GM18868 (cell line): ENCODE data around the gene LPAR2.

Source experiments
- ATAC-seq: cut with Tn5 transposase; IDR thresholded peaks from one replicate; pipeline ENCODE4 v1.9.1; 2021; ENCODE audit warnings: mild to moderate bottlenecking, moderate library complexity; ENCODE audit not compliant: unreplicated experiment

Gene LPAR2

DNA sequence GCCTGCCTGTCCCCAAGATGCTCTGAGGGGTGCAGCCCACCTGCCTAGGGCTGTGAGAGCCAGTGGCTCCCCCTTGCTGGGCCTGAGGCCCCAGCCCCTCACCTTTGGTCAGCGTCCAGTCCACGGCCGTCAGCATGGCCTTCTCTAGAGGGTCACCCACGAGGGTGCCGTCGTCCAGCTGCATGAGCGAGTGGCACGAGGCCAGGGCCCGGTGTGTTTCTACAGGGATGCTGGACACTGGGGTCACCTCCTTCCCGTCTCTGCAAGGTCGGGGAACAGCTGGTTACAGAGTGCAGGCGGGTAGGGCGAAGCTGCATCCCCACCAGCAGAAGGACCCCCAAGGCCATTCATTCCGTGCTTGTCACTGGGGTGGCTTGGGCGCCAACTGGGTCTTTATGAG is 26.4 kb upstream of the LPAR2 start:
- ATAC-seq: no peak

DNA sequence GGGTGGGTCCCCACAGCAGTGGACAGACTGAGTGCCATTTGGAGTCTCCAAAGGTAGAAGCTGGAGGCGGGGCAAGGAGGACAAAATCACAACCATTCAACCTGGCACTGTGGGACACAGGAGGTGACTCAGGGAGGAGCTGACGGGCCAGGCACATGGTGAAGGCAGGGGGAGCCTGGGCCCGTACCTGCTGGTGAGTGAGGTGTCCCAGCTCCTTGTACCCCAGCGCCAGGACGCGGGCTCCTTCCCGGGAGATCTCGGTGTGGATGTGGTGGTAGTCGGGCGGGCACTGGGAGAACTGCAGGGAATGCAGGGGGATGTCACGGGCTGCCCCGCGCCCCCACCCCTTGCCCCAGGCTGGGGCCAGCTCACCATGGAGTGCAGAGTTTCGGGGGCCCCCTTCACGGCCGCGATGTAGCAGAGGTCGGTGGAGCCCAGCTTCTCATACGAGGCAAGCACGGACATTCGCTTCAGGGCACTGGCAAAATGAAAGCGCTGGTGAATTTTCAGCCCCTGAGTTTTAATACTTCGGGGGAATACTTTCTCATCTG is 25.7 kb upstream of the LPAR2 start:
- no peak for ATAC-seq

DNA sequence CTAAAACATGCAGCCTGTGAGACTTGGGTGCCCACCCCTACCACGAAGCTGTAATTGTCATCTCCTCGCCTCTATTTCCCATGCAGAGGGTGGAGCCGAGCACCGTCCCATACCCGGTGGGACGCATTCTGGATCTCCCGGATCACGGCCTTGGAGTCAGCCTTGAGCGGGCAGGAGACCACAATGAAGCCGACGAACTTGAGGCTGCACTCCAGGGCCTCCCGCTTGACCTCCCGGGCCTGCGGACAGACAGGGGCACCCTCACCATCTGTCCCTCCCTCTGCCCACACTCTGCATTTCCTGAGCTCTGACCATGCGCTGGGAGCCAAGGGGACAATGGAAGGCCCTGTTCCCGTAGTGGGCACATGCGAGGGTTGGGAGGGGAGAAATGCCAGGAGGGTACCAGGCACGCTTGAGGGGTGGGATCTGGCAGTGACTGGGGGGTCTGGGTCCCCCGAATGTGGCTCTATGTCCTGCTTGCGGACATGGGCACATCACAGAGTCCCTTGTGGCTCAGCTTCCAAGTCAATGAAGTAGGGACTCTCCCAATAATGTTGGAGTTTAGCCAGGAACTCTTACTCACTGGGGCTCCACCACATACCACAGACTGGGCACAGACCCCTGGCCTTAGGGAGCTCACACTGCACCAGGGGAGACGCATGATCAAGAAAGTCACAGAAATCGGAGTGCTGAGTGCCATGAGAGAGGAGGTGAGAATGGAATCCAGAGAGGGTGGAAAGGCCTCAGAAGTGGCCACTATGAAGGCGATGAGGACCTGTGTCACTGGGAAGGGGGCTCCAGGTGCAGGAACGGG is 24.7 kb upstream of the LPAR2 start:
- no peak for ATAC-seq

DNA sequence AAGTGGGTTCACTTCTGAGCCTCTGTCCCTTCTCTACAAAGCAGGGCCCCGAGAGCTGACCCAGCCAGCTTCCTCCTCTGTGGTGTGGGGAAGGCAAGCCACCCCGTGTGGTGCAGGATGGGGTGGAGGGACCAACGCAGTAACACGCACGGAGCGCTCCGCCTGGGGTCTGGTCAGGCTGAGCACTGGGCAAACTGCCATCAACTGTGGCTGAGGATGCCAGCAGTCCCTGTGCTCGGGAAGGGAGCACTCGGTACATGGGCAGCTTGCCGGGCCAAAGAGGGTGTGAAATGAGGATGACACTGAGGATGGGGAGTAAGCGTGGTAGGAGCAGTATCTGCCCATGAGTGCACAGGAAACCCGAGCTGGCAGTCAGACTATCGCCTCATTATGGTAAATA is 23.1 kb upstream of the LPAR2 start:
- no peak for ATAC-seq

DNA sequence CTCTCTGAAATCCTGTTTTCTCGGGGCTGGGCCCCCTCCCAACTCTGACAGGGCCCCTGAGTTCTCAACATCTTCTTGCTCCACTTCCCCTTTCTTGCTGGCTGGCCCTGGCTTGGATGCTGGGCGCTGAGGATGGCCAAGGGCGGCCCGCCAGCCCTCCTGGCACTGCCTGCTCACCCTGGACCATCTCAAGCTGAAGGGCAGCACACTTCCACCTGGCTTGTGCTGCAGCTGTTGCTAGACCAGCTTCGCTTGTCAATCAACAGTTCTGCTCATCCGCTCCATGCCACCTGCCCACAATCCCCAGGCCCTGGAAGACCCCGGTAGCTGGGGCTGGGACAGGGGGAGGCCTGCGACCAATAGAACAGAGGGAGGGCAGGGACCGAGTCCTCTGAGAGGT is 22.3 kb upstream of the LPAR2 start:
- ATAC-seq: no peak

DNA sequence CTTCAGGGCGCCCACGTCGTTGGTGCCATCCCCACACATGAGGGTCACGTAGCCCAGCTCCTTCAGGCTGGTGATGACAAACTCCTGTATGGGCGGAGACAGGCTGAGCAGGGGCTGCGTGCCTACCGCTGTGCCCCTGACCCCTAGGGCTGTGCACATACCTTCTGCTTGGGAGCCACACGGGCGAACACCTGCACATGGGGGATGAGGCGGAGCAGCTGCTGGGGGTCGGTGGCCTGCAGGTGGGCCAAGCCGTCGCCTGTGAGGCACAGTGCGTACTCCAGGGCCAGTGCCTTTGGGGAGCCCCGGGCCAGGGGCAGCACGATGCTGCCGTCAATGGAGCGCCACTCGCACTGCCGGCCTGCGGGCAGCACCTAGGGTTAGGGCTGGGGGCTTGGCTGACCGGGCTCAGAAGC is 21.6 kb upstream of the LPAR2 start:
- ATAC-seq: no peak

DNA sequence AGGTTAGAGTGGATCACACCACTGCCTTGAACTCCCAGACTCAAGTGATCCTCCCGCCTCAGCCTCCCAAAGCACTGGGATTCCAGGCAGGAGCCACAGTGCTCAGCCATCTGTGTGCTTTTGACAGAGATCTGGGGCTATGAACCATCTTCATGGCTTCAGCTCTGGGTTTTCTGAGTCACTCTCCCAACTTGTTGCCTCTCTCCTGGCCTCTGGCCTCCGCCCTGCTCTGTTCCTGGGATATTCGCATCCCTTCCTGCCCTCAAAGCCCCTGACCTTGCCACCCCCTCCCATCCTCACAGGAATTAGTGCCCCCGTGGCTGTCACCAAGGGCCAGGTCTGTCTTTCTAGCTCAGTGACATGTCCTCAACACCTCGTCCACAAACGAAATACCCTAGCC is 21.1 kb upstream of the LPAR2 start:
- no peak for ATAC-seq

DNA sequence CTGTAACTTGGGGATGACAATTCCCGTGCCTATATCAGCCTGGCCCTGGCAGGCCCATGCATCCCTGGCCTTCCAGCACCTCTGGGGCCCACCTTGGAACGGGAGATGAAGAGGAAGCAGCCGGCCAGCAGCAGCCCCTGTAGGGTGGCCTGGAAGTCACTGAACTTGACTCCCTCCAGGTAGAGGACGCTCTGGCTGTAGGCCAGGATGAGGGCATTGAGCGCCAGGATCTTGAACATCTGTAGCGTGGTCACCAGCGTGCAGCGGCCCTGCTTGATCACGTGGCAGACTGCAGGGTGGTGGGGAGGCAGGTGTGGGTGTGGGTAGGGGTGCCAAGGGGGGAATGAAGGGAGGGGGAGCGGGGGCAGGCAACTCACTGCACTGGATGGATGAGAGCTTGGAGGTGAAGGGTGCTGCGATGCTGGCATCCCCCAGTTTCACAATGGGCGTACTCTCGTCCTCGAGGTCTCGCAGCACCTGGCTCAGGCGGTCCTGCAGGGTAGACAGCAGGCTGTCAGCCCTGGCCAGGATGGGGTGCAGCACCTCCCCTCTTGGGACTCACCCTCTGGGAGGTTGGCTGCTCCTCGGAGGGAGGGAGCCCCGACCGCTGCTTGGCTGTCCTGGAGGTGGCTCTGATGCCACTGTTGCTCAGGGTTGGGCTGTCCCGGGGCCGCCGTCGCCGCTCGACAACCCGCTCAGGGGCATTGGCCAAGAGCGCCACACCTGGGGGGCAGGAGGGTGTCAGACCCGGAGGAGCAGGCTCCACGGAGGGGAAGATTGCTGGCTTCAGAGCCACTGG is 19.2 kb upstream of the LPAR2 start:
- no peak for ATAC-seq

DNA sequence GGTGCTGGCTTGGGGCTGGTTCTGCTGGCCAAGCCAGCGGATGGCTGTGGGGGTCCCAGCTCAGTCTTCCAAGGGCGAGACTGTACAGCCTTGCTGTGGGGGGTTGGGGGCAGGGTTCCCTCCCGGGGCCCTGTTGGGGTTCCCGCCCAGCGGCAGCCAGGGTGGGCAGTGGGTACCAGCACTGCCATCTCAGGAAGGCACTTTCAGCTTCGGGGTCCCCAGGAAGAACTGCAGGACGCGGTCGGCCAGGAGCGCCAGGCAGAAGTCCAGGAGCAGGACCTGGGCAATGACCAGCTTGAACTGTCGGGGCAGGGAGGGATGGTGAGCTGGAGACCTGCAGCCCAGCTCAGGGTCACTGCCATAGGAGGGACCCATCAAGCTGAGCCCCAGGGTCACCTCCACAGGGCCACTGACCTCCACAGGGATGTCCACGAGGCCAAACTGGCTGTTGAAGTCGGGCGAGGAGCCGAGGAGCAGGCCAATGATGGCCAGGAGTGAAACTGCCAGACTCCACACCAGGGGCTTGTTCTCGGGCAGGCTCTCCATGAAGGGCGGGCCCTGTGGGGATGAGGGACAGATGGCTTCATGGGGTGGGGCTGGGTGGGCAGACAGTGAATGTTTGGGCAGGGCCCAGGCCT is 17.3 kb upstream of the LPAR2 start:
- no peak for ATAC-seq

DNA sequence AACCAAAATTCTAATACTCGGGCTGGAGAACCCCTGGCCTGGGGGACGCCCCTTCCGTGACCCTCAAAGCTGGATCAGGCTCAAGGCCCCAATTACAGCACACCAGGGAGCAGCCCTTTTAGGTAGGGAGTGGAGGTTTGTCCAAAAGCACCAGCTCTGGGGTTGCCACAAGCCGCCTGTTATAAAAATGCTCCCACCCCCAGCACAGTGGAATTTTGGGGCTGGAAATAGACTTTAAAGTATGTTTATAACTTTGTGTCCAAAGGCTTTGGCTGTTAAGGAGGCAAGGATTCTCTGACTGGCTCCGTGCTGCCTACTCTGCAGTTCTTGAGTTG is 16.0 kb upstream of the LPAR2 start:
- no peak for ATAC-seq

DNA sequence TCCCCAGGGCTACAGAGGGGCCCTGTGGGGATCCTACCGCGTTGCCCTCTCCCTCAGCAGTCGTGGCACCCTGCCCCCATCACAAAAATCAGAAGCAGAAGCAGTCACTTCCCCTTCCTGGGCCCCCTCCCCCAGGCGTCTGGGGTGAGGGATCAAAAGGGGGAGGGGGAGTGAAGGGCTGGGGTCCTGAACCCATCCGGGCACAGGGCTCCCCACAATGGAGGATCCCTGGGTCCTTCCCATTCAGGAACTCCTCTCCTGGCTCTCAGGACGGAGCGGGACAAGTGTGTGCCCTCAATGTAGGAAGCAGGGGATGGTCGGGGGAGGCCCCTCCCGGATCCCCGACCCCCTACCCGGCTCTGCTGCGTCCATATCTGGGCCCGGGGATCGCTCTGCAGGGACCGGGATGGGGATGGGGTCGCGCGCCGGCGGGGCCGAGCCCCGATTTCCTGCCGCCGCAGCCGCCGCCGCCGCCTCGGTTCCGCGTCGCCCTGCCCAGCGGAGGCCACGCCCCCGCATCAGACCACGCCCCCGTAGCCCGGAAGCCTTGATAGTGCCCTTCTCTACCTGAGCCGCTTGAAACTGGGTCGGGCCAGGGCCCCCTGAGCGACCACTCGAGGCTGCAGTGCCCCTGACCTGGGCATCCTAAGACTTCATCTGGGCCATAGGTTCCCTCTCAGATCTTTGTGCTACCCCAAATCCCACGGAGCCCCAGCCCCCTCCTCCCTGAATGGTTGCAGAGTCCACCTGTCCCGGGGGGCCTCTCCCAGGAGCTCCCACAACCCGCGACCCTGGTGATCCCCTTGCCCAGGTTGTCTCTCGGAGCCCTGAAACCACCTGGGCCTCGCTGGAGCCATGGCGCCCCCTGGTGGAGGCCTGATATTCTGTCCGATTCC is 15.4 kb upstream of the LPAR2 start, which contains the start of gene GMIP:
GMIP (minus strand) TSS at position 500 of the 896 bp plus-strand sequence; CDS start at position 372, 128 bp downstream.
- ATAC-seq: peak; percentile 76

DNA sequence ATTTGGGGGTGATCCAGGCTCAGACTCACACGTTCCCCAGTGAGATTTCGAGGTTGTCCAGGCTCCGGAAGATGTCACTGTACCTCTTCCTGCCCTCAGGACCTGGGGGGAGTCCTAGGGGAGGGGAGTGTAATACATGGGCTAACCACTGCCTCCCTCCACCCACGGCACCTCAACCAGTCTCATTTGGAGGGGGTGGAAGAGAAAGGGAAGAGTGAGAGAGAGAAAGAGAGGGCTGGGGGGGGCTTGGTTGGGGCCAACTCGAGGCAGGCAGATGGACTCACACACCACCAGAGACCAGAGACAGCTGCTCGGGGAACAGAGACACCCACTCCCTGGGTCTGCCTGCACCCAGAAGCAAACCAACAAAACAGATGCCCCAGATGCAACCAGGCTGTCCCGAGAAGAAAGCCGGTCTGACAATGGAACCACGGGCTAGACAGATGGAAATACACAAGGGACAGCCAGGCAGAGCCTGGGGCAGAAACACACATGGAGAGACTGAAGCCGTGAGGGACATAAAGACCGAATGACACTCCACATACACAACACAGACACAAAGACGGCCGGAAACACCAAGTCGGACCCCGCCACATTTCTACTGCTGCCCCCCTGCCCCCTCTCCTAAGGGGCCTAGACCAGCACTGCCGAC is 14.6 kb upstream of the LPAR2 start:
- ATAC-seq: peak; percentile 24

DNA sequence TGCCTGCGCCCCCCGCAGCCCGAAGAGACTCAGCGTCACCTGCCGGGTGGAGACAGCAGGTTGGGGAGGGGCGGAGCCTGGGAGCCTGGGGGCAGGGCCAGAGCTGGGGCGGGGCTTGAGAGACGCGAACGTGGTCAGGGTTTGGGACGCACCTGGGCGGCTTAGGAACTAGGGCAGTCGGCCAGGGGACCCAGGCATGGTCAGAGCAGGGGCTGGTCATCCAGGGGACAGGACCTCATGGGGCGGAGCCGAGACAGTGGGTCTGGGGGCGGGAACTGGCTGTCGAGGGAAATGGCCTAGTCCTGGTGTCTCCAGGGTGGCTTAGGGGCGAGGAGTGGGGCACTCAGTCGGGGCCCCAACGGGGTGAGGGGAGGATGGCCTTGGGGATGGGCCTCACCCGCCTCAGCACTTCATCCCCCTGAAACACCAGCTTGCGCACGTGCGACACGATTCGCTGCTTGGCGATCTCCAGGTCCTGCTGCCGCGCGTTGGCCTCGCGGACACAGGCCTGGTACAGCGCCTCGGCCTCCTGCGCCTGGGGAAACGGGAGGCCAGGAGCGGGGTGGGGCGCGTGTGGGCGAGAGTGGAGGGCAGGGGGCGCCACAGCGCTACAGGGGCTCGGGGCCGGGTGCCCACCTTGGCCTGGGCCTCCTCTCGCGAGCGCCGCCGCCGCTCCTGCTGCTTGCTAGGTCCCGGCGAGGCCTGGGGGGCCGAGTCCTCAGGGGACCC is 9.7 kb upstream of the LPAR2 start:
- no peak for ATAC-seq

DNA sequence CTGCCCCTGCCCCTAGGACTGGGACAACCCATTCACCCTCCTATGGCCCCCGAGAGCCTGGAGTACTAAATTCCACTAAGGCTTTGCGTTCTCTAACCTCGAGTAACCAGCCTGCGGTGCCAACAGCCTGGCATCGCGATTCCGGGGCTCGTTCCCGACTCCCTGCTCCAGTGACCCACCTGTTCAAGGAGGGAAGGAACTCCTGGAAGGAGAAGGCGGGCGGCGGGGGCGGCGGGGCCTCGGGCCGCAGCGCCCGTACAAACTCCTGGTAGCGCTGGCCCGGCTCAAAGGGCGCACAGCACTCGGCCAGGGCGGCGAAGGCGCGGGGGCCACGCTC is 9.1 kb upstream of the LPAR2 start:
- ATAC-seq: no peak

DNA sequence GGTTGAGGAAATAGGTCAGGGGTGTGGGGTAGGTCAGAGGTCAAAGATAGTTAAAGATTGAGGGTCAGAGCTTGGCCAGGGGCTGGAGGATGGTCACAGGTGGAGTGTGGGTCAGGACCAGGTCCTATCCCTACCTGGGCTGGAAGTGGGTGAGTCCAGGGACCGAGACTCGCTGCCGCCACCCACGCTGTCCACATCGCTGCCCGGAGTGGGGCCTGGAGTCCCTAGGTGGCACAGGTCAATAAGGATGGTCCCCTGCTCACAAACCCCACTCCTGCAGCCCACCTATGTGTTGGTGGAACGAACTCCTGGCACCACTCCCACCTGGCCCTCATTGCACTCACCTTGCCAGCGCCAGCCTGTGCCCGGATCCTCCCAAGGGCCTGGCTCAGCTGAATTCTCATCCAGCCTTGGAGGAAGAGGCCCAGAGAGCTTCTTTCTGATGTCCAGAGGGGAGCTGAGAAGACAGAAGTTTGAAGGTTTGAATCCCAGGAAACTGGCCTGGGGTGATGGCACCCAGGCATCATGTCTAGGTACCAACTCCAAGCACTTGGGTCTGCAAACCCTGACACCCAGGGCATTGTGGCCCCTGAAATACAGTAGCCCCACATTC is 8.7 kb upstream of the LPAR2 start:
- no peak for ATAC-seq

DNA sequence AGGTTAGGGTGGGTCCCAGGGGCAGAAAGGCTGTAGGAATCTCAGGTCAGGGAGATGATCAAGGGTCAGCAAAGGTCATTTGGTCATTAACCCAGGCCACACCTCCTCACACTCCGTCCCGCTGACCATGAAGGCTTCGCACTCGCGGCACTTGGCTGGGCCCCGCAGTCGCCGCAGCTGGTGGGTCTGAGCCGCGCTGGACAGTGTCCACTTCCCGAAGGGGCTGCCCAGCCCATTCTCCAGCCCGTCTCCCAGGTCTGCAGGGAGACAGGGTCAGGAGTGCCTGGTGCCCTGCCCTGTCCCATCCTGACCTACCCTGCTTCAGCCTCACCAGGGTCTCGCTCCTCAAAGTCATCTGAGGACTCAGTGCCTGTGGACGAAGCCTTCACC is 7.3 kb upstream of the LPAR2 start:
- ATAC-seq: no peak

DNA sequence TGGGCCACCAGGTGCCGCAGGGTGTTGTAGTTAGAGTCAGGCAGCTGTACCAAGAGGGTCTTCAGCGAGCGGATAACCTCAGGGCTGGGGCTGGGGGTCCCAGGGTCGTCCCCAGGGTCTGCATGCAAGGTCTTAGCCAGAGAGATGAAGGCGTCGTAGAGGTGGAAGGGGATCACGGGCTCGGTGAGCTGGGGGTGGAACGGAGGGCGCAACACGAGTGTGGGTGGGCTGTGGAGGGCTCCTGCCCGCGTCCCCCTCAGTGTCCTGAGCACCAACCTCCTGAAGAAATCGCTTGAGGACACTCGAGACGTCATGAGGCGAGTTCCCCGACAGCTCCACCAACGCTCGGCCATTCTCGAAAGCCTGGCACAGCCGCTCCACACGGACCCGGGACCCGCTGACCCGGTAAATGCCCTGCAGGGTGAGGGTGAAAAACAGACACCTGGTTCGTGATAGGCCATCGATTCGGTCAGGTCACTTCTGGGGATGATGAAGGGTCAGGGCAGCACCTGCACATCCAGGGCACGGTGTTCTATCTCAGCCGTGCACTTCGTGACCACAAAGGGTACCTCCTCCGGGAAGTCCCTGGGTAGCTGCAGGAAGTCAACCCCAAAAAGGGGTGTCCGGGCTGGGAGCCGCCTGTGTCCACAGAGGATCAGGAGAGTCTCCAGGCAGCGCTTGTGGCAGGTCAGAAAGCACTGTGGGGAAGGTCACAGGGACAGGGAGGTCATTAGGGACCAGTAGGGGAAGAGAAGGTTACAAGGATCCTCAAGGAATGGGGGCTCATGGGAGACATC is 6.7 kb upstream of the LPAR2 start:
- ATAC-seq: no peak
